Breast epithelium (tissue), 3 donors: ENCODE data around the gene GOLT1A.
A peak's percentile ranks its signal among the peaks of the same experiment; 100 is the strongest.

ENCODE experiments used
- CTCF ChIP-seq, 3 donors: fragments of 450-650 bp; IDR thresholded peaks; one replicate each; pipeline ENCODE4 v1.5.1; 2016 to 2017; ENCODE audit warnings: antibody characterized with exemption in 3 of 3, mild to moderate bottlenecking in 3 of 3, moderate library complexity in 3 of 3
- POLR2A ChIP-seq: fragments of 450-650 bp; IDR thresholded peaks from one replicate; pipeline ENCODE4 v1.6.1; 2016; ENCODE audit warnings: antibody characterized with exemption, mild to moderate bottlenecking, moderate library complexity
- POLR2AphosphoS5 ChIP-seq, 3 donors: sonication (generic); formaldehyde crosslinking; IDR thresholded peaks; one replicate each; pipeline ENCODE4 v1.6.1; 2017; ENCODE audit warnings: antibody characterized with exemption in 3 of 3

DNA sequence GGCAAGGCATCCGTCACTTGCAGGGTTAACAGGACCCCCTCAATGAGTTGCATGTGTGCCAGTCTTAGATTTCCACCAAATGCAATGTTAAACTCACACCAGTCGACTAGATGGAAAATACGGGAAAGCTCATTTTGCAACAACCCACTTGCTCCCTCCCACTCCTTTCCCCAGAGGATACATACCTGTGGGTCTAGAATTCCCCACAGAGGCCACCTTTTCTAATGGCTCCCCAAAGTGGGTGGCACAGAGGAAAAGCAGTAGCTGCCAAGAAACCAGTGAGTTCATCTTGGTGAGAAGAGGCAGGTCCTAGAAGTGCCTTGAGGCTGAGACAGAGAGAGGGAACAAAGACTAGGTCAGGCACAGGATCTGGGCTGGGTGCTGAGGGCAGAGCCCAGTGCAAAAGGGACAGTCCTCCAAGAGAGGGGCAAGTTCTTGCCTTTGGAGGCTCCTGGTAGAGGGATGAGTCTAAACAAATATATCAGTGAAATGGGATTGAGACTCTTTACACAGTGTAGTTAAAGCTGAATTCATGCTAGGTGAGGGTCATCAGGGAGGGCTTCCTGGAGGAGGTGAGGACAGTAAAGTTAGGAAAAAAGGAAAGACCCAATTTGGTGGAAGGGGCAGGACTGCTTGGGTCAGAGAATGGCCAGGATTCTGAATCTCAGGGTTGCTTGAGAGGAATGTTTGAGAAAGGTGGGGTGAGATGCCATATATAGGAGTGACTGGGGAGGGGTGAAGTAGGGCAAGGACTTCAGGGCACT is 21.0 kb downstream of the GOLT1A start:
- TF ChIP-seq CTCF (IDR thresholded peaks at IDR 0.05) = no peak
- TF ChIP-seq POLR2AphosphoS5 (IDR thresholded peaks at IDR 0.05) = peak in 1 of 3 donors; percentile 15
- no peak for TF ChIP-seq POLR2A
